Measurements from ENCODE around the gene METTL17. TPM values are rescaled to one million over a fixed set of nuclear protein-coding genes. Genes with fewer than 3 reads are reported as not detected.

Gene METTL17
- total and polyA plus RNA-seq, 2 of the 13 experiments (the other 11 are each of a cell fraction or from before 2014, with no cell fraction given) = 122 to 199 TPM

DNA sequence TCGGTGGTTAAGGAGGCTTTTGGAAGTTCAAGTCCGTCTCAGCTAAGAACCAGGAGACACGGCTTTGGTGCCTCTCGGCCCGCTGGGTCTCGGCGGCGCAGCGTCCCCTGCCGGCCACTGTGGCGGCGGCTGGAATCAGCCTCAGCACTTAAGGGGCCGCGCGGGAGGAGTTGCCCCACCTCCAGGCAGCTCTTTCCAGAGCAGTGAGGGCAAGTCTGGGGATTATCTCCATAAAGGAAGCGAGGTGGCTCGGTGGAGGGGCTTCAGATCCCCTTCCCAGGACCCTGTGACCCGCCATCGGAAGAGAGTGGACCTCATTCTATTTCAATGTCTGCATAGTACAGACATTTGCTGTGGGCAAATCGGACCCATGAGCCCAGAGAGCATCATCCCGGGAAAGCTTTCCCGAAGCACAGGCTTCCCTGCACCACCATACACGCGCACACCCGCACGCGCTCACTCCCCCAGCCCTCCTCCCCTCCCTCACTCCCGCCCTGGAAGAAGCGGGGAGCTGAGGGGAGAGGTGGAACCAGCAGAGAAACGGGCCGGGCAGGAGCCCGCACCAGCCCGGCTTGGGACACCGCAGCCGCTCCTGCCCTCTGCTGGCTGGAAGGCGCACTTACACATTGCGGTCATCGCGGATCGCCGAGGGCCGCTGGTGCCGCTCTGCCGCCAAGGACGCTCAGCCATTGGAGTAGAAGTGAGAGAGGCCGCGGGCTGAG lies 18.6 kb upstream of the METTL17 start (continued):
- TF ChIP-seq, protein P1, sequence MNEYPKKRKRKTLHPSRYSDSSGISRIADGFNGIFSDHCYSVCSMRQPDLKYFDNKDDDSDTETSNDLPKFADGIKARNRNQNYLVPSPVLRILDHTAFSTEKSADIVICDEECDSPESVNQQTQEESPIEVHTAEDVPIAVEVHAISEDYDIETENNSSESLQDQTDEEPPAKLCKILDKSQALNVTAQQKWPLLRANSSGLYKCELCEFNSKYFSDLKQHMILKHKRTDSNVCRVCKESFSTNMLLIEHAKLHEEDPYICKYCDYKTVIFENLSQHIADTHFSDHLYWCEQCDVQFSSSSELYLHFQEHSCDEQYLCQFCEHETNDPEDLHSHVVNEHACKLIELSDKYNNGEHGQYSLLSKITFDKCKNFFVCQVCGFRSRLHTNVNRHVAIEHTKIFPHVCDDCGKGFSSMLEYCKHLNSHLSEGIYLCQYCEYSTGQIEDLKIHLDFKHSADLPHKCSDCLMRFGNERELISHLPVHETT (CRISPR knock-in tag; conservative IDR thresholded peaks at IDR 0.05) = no peak
- TF ChIP-seq SIN3B (IDR thresholded peaks at IDR 0.05; ENCODE audit: low read length) (no peak), ZNF768 (CRISPR knock-in tag; IDR thresholded peaks at IDR 0.05) (peak; percentile 69; the same call in 1 of the 2 replicates), ZNF788 (CRISPR knock-in tag; IDR thresholded peaks at IDR 0.05; ENCODE audit: borderline replicate concordance) (no peak), ZNF432 (CRISPR knock-in tag; IDR thresholded peaks at IDR 0.05; ENCODE audit: borderline replicate concordance) (no peak), RARG (CRISPR knock-in tag; IDR thresholded peaks at IDR 0.05; ENCODE audit: low read depth) (no peak), ZNF333 (CRISPR knock-in tag; IDR thresholded peaks at IDR 0.05; ENCODE audit: borderline replicate concordance) (peak; percentile 95; the same call in 1 of the 2 replicates), ZNF136 (CRISPR knock-in tag; IDR thresholded peaks at IDR 0.05; ENCODE audit: low read depth) (0 out of 2 replicates have a peak, but pooled peaks have one; percentile 38), NFE2L1 (CRISPR knock-in tag; IDR thresholded peaks at IDR 0.05; ENCODE audit: borderline replicate concordance) (no peak), NFIC (IDR thresholded peaks at IDR 0.05; ENCODE audit: low read length) (no peak), ZBTB7A (CRISPR knock-in tag; IDR thresholded peaks at IDR 0.05) (no peak), MTF2 (CRISPR knock-in tag; IDR thresholded peaks at IDR 0.05; ENCODE audit: borderline replicate concordance) (peak; percentile 50; the same call in 1 of the 2 replicates)
- TF ChIP-seq, protein P2, sequence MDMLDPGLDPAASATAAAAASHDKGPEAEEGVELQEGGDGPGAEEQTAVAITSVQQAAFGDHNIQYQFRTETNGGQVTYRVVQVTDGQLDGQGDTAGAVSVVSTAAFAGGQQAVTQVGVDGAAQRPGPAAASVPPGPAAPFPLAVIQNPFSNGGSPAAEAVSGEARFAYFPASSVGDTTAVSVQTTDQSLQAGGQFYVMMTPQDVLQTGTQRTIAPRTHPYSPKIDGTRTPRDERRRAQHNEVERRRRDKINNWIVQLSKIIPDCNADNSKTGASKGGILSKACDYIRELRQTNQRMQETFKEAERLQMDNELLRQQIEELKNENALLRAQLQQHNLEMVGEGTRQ (IDR thresholded peaks at IDR 0.05; ENCODE audit: low read depth, low read length) = no peak
- TF ChIP-seq, protein P2 (CRISPR knock-in tag; IDR thresholded peaks at IDR 0.05; ENCODE audit: borderline replicate concordance) = peak; percentile 3; the same call in 1 of the 2 replicates
- TF ChIP-seq, protein P3, sequence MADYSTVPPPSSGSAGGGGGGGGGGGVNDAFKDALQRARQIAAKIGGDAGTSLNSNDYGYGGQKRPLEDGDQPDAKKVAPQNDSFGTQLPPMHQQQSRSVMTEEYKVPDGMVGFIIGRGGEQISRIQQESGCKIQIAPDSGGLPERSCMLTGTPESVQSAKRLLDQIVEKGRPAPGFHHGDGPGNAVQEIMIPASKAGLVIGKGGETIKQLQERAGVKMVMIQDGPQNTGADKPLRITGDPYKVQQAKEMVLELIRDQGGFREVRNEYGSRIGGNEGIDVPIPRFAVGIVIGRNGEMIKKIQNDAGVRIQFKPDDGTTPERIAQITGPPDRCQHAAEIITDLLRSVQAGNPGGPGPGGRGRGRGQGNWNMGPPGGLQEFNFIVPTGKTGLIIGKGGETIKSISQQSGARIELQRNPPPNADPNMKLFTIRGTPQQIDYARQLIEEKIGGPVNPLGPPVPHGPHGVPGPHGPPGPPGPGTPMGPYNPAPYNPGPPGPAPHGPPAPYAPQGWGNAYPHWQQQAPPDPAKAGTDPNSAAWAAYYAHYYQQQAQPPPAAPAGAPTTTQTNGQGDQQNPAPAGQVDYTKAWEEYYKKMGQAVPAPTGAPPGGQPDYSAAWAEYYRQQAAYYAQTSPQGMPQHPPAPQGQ (CRISPR knock-in tag; IDR thresholded peaks at IDR 0.05; ENCODE audit: borderline replicate concordance) = 0 out of 2 replicates have a peak, but pooled peaks have one; percentile 5
- TF ChIP-seq, protein P4, sequence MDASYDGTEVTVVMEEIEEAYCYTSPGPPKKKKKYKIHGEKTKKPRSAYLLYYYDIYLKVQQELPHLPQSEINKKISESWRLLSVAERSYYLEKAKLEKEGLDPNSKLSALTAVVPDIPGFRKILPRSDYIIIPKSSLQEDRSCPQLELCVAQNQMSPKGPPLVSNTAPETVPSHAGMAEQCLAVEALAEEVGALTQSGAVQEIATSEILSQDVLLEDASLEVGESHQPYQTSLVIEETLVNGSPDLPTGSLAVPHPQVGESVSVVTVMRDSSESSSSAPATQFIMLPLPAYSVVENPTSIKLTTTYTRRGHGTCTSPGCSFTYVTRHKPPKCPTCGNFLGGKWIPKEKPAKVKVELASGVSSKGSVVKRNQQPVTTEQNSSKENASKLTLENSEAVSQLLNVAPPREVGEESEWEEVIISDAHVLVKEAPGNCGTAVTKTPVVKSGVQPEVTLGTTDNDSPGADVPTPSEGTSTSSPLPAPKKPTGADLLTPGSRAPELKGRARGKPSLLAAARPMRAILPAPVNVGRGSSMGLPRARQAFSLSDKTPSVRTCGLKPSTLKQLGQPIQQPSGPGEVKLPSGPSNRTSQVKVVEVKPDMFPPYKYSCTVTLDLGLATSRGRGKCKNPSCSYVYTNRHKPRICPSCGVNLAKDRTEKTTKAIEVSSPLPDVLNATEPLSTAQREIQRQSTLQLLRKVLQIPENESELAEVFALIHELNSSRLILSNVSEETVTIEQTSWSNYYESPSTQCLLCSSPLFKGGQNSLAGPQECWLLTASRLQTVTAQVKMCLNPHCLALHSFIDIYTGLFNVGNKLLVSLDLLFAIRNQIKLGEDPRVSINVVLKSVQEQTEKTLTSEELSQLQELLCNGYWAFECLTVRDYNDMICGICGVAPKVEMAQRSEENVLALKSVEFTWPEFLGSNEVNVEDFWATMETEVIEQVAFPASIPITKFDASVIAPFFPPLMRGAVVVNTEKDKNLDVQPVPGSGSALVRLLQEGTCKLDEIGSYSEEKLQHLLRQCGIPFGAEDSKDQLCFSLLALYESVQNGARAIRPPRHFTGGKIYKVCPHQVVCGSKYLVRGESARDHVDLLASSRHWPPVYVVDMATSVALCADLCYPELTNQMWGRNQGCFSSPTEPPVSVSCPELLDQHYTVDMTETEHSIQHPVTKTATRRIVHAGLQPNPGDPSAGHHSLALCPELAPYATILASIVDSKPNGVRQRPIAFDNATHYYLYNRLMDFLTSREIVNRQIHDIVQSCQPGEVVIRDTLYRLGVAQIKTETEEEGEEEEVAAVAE (CRISPR knock-in tag; IDR thresholded peaks at IDR 0.05; ENCODE audit: borderline replicate concordance) = peak; percentile 33; the same call in 1 of the 2 replicates

All from HepG2 (cell line).